Breast epithelium (tissue), 3 donors: ENCODE results near the gene NR1I3.

Experiments used
- POLR2A ChIP-seq: fragments of 450-650 bp; IDR thresholded peaks from one replicate; pipeline ENCODE4 v1.6.1; 2016; ENCODE audit warnings: antibody characterized with exemption, mild to moderate bottlenecking, moderate library complexity
- POLR2AphosphoS5 ChIP-seq, 3 donors: sonication (generic); formaldehyde crosslinking; IDR thresholded peaks; one replicate each; pipeline ENCODE4 v1.6.1; 2017; ENCODE audit warnings: antibody characterized with exemption in 3 of 3

DNA sequence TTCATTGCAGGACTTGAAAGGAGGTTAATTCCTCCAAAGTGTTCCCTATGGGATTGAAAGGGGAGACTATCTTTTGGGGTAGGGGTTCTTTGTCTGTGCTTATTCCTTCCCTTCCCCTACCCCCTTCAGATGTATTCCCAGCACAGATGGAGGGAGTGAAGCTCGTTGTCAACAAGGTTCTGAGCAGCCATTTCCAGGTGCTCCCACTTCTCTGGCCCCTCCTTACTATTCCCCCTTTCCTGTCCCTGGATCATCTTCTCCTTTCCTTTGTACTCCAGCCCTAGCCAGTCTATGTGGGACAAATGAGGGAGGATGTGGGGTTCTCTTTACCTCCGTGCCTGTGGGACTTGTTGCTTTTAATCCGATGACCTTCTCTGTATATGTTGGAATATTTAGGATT is 11.2 kb downstream of the NR1I3 start:
- TF ChIP-seq POLR2AphosphoS5 (IDR thresholded peaks at IDR 0.05) (no peak), POLR2A (no peak)
